CD4-positive, CD25-positive, alpha-beta regulatory T cell (primary cell): ENCODE measurements around the gene HOTAIR. TPM values are rescaled to one million over a fixed set of nuclear protein-coding genes. Genes with fewer than 3 reads are reported as not detected.

ENCODE experiments used
- ATAC-seq, 2 donors: fragments of 150-1000 bp; cut with Tn5 transposase; one replicate each; pipeline ENCODE4 v1.10.0; 2021; ENCODE audit warnings: low read depth in 2 of 2, moderate number of reproducible peaks in 2 of 2, moderate library complexity in 1 of 2
- DNase-seq, 3 donors: peaks; one replicate each; pipeline versions ENCODE4 v3.0.0 to v3.0.0-alpha.2; 2012 to 2022; ENCODE audit warnings: mixed read lengths in 1 of 3
- H3K27ac ChIP-seq: one replicate; pipeline ENCODE4 v1.7.0; 2013; ENCODE audit warnings: mild to moderate bottlenecking, low read length; ENCODE audit not compliant: insufficient read depth, poor library complexity, severe bottlenecking
- H3K27me3 ChIP-seq: one replicate; pipeline ENCODE4 v1.7.0; 2013; ENCODE audit warnings: low read length; ENCODE audit not compliant: control insufficient read depth, insufficient read depth
- H3K36me3 ChIP-seq: one replicate; pipeline ENCODE4 v1.7.0; 2013; ENCODE audit warnings: mild to moderate bottlenecking, low read length, moderate library complexity; ENCODE audit not compliant: control insufficient read depth, insufficient read depth
- H3K4me1 ChIP-seq: 2 replicates; pipeline ENCODE4 v1.7.0; 2013; ENCODE audit warnings: mild to moderate bottlenecking, low read length; ENCODE audit not compliant: insufficient read depth, control insufficient read depth, poor library complexity, severe bottlenecking
- H3K4me3 ChIP-seq: one replicate; pipeline ENCODE4 v1.7.0; 2013; ENCODE audit warnings: low read depth, mild to moderate bottlenecking, low read length, moderate library complexity
- H3K9me3 ChIP-seq, 2 experiments: 1 replicate in 1 of 2; 2 replicates in 1 of 2; pipeline ENCODE4 v1.7.0; 2013; ENCODE audit warnings: low read length in 2 of 2, mild to moderate bottlenecking in 1 of 2, moderate library complexity in 1 of 2; ENCODE audit not compliant: control insufficient read depth in 2 of 2
- H3K27ac Mint-ChIP-seq, 3 donors: one replicate each; pipeline ENCODE4 v1.8.0; 2020 to 2022; ENCODE audit warnings: mild to moderate bottlenecking in 3 of 3, mixed read lengths in 3 of 3, moderate library complexity in 2 of 3
- H3K27me3 Mint-ChIP-seq: one replicate; pipeline ENCODE4 v1.8.0; 2022; ENCODE audit warnings: mild to moderate bottlenecking, mixed read lengths
- H3K36me3 Mint-ChIP-seq: one replicate; pipeline ENCODE4 v1.8.0; 2020; ENCODE audit warnings: mixed read lengths
- H3K4me1 Mint-ChIP-seq, 4 donors: one replicate each; pipeline ENCODE4 v1.8.0; 2020 to 2022; ENCODE audit warnings: mixed read lengths in 4 of 4, mild to moderate bottlenecking in 1 of 4
- H3K4me3 Mint-ChIP-seq, 4 donors: one replicate each; pipeline ENCODE4 v1.8.0; 2020 to 2022; ENCODE audit warnings: mild to moderate bottlenecking in 4 of 4, mixed read lengths in 4 of 4, moderate library complexity in 3 of 4
- H3K9me3 Mint-ChIP-seq, 7 donors: one replicate each; pipeline ENCODE4 v1.8.0; 2020 to 2022; ENCODE audit warnings: mixed read lengths in 7 of 7, mild to moderate bottlenecking in 3 of 7, moderate library complexity in 2 of 7
- polyA plus RNA-seq, 4 donors: library from polyadenylated mRNA; unstranded; fragments of 300-500 nt; fragmentation: Illumina TruSeq; gene quantifications; one replicate each; pipeline ENCODE4 v1.2.3, GENCODE V29; 2021
- total RNA-seq: library from RNA; stranded (reverse); gene quantifications from one replicate; pipeline ENCODE4 v1.2.3, GENCODE V29; 2022

The HOTAIR gene
- total and polyA plus RNA-seq, 5 donors from 2014 or later: not detected

DNA sequence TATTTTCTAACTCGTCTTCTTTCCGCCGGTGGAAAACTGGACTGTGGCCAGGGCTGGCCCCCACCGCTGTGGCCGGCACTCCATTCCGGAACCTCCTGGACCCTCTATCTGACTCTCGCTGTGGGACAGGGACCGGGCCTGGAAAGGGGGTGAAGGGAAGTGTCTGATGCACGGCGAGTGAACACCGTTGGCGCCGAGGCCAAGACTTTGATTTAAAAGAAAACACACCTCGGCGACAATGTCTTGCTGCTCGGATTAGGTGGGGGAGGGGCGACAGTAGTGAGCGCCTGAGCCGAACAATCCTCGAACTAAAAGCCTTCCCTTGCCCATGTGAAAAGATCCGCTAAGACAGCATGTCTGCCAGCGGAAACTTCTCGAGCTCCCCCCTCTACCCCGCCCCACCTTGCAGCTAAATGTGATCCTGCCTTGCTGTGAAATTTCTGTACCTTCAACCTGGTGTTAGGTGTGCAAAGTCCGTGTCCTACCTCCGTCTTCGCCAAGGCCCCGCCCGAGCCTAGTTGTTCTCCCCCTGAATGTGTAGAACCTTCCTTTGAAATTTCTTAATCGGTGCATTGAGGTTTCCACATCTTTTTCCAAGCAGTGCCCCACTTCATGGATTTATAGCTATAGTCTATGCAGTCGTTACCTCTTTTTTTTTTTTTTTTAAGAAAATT is 862 bp upstream of the HOTAIR start:
- peaks cover 29% of the 10 kb centered on the region for H3K4me1 ChIP-seq
- H3K27ac ChIP-seq: no peak overlapping the region
- Mint-ChIP-seq H3K9me3 (peaks cover 0 to 23% (median 1%) of the 10 kb centered on the region in 7 donors), H3K27ac (no peak overlapping the region), H3K4me1 (peaks cover 0 to 31% (median 16%) of the 10 kb centered on the region in 4 donors), H3K4me3 (peak overlapping the region; percentile 2 to 76 (median 40)), H3K27me3 (peaks cover 97% of the 10 kb centered on the region), H3K36me3 (no peaks in the 10 kb centered on the region)
- no peaks in the 10 kb centered on the region for H3K36me3 ChIP-seq
- H3K4me3 ChIP-seq: no peak overlapping the region
- peaks cover 64% of the 10 kb centered on the region for H3K27me3 ChIP-seq
- peaks cover 2 to 20% of the 10 kb centered on the region in 2 experiments for H3K9me3 ChIP-seq
- DNase-seq (no peak), ATAC-seq (no peak)

DNA sequence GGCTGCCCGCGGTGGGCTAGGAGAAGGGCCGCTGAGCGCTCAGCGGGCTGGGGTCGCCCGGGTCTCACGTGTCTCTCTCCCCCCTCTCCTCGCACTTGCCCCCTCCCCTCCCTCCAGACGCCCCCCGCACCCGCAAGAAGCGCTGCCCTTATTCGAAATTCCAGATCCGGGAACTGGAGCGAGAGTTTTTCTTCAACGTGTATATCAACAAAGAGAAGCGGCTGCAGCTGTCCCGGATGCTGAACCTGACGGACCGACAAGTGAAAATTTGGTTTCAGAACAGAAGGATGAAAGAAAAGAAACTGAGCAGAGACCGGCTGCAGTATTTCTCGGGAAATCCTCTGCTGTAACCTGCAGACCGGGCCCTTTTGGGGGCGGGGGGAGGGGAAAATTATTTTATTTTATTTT is 314 bp upstream of the HOTAIR start:
- Mint-ChIP-seq H3K4me3 (peak overlapping the region in 3 of 4 donors; percentile 4 to 76 (median 63)), H3K36me3 (no peaks in the 10 kb centered on the region), H3K9me3 (peaks cover 0 to 20% (median 1%) of the 10 kb centered on the region in 7 donors), H3K27me3 (peaks cover 97% of the 10 kb centered on the region), H3K4me1 (peaks cover 0 to 31% (median 16%) of the 10 kb centered on the region in 4 donors), H3K27ac (peak overlapping the region in 1 of 3 donors; percentile 26)
- Histone ChIP-seq H3K4me1 (peaks cover 29% of the 10 kb centered on the region), H3K27me3 (peaks cover 64% of the 10 kb centered on the region), H3K4me3 (no peak overlapping the region), H3K9me3 (peaks cover 2 to 20% of the 10 kb centered on the region in 2 experiments), H3K36me3 (no peaks in the 10 kb centered on the region), H3K27ac (no peak overlapping the region)
- ATAC-seq: no peak
- no peak for DNase-seq

DNA sequence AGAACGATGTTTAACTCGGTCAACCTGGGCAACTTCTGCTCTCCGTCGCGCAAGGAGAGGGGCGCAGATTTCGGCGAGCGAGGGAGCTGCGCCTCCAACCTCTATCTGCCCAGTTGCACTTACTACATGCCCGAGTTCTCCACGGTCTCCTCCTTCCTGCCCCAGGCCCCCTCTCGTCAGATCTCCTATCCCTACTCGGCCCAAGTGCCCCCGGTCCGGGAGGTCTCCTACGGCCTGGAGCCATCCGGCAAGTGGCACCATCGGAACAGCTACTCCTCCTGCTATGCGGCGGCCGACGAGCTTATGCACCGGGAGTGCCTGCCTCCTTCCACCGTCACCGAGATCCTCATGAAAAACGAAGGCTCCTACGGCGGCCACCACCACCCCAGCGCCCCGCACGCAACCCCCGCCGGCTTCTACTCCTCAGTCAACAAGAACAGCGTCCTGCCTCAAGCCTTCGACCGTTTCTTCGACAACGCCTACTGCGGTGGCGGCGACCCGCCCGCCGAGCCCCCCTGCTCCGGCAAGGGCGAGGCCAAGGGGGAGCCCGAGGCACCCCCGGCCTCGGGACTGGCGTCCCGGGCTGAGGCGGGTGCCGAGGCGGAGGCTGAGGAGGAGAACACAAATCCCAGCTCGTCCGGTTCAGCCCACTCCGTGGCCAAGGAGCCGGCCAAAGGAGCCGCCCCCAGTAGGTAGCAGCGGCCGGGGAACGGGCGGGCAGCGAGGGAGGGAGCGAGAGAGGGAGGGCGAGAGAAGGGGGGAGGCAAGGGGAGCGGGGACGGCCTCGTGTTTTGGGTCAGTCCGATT is 1.3 kb downstream of the HOTAIR start:
- ATAC-seq (no peak), DNase-seq (no peak)
- Mint-ChIP-seq H3K4me3 (peak overlapping the region; percentile 36 to 87 (median 48)), H3K27me3 (peaks cover 97% of the 10 kb centered on the region), H3K27ac (peak overlapping the region in 2 of 3 donors; percentile 66 to 92), H3K4me1 (peaks cover 0 to 28% (median 16%) of the 10 kb centered on the region in 4 donors), H3K36me3 (no peaks in the 10 kb centered on the region), H3K9me3 (peaks cover 0 to 18% (median 1%) of the 10 kb centered on the region in 7 donors)
- Histone ChIP-seq H3K9me3 (peaks cover 2 to 20% of the 10 kb centered on the region in 2 experiments), H3K27me3 (peaks cover 70% of the 10 kb centered on the region), H3K27ac (no peak overlapping the region), H3K4me3 (no peak overlapping the region), H3K4me1 (peaks cover 29% of the 10 kb centered on the region), H3K36me3 (no peaks in the 10 kb centered on the region)

DNA sequence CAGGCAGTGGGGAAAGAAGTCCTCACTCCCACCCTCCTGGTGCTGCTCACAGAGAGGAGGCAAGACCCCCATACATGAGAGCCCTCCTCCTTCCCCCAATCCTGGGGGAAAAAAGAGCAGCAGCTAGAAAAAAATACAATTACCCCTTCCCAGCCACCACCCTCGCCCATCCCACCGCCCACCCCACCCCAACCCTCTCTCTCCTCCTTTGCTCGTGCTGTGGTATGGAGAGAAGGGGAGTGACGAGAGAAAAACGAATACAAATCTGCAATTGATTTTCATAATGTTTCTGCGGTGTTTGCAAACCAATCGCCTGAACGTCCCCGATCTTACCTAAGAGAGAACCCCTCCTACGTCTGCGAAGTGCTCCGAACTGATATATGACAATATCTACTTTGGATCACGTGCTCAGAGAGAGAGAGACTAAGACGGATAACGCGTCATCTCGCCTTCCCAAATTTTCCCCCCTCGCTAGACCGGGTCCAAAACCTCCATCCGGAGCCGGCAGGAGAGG is 2.0 kb downstream of the HOTAIR start, which contains the start of gene HOXC11:
HOXC11 (plus strand) TSS at position 405 of the 514 bp plus-strand sequence. CDS start 116 bp downstream, outside the sequence.
- ATAC-seq: no peak
- Histone ChIP-seq H3K27ac (no peak within 1 kb of the TSS), H3K4me3 (no peak within 1 kb of the TSS), H3K4me1 (peaks cover 26% of the 10 kb centered on the region), H3K9me3 (peaks cover 2 to 20% of the 10 kb centered on the region in 2 experiments), H3K27me3 (peaks cover 69% of the 10 kb centered on the region), H3K36me3 (no peaks in the 10 kb centered on the region)
- H3K4me3 Mint-ChIP-seq: peak within 1 kb of the TSS; percentile 41 to 87 (median 66)
- H3K36me3 Mint-ChIP-seq: no peaks in the 10 kb centered on the region
- H3K9me3 Mint-ChIP-seq: peaks cover 0 to 18% (median 1%) of the 10 kb centered on the region in 7 donors
- peaks cover 99% of the 10 kb centered on the region for H3K27me3 Mint-ChIP-seq
- peak within 1 kb of the TSS in 2 of 3 donors; percentile 66 to 92 for H3K27ac Mint-ChIP-seq
- peaks cover 0 to 28% (median 15%) of the 10 kb centered on the region in 4 donors for H3K4me1 Mint-ChIP-seq
- DNase-seq: no peak

DNA sequence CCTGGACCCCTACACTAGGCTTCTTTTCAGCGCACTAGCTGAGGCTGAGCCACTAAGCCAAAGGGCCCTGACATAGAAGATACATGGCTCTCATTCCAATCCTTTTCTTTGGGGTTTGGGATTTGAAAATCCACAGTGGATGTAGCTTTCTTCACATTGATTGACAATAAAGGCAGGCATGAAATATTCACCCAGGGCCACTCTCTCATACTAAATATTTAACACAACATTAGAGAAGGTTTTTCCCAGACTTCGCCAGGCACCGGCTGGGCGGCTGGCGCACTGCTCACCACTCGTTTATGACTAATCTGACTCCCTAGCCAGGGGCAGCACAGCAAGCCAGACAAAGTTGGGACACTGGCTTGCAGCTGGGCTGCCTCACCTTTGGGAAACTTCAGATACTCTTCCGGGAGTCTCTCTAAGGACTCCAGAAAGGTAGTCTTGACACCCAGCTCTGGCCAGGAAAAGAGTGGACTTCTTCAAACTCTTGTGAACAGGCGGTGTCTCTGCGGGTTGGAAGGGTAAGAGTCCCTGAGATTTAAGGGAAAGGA is 2.5 kb downstream of the HOTAIR start:
- no peaks in the 10 kb centered on the region for H3K36me3 ChIP-seq
- Mint-ChIP-seq H3K36me3 (no peaks in the 10 kb centered on the region), H3K27me3 (peaks cover 99% of the 10 kb centered on the region), H3K4me1 (peaks cover 0 to 30% (median 14%) of the 10 kb centered on the region in 4 donors), H3K27ac (no peak overlapping the region), H3K9me3 (peaks cover 0 to 19% (median 1%) of the 10 kb centered on the region in 7 donors), H3K4me3 (peak overlapping the region in 3 of 4 donors; percentile 26 to 41 (median 32))
- no peak overlapping the region for H3K4me3 ChIP-seq
- ATAC-seq: no peak
- no peak for DNase-seq
- no peak overlapping the region for H3K27ac ChIP-seq
- peaks cover 2 to 20% of the 10 kb centered on the region in 2 experiments for H3K9me3 ChIP-seq
- peaks cover 26% of the 10 kb centered on the region for H3K4me1 ChIP-seq
- H3K27me3 ChIP-seq: peaks cover 69% of the 10 kb centered on the region

DNA sequence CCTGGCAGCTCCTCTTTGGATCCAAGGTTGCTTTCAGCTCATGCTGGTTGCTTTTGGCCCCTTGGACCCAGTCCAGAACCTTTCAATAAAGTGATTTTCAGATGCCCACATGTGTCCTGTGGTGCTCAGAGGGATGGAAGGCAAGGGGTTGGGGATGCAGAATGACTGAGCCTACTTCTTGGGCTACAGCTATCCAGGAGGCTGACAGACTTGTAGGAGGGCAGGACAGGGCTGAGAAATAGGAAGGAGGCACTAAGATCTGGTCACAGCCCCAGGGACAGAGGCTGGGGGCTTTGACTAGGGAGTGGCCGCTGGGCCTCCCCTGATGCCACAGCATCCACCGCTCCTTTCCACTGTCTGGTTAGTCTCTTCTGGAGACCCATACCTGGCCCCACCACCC is 3.1 kb downstream of the HOTAIR start:
- no peaks in the 10 kb centered on the region for H3K36me3 Mint-ChIP-seq
- H3K4me3 Mint-ChIP-seq: peak overlapping the region in 1 of 4 donors; percentile 41
- ATAC-seq: no peak
- H3K36me3 ChIP-seq: no peaks in the 10 kb centered on the region
- H3K27ac Mint-ChIP-seq: no peak overlapping the region
- H3K9me3 Mint-ChIP-seq: peaks cover 0 to 16% (median 1%) of the 10 kb centered on the region in 7 donors
- peaks cover 0 to 35% (median 11%) of the 10 kb centered on the region in 4 donors for H3K4me1 Mint-ChIP-seq
- H3K4me1 ChIP-seq: peaks cover 27% of the 10 kb centered on the region
- H3K27me3 Mint-ChIP-seq: peaks cover 99% of the 10 kb centered on the region
- H3K27ac ChIP-seq: no peak overlapping the region
- peaks cover 70% of the 10 kb centered on the region for H3K27me3 ChIP-seq
- no peak overlapping the region for H3K4me3 ChIP-seq
- H3K9me3 ChIP-seq: peaks cover 2 to 20% of the 10 kb centered on the region in 2 experiments
- no peak for DNase-seq

DNA sequence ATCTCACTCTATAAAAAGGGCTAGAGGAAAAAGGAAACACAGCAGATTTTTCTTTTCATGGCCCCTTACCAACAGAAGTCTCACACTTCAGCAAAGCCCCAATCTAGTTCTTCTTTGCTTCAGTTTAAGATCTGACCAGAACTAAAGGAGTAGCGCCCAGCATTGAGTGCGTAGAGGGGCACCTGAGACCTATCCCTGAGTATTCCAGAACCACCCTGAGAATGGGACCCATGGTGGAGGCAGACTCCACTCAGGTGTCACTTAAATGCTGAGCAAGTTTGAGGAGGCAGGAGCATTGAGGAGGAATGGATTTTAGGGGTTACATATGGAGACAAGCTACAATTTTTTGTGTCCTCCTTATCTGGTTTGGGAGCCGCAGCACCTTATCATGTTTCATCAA is 3.6 kb downstream of the HOTAIR start:
- peaks cover 33% of the 10 kb centered on the region for H3K4me1 ChIP-seq
- DNase-seq: no peak
- Mint-ChIP-seq H3K36me3 (no peaks in the 10 kb centered on the region), H3K9me3 (peaks cover 0 to 15% (median 1%) of the 10 kb centered on the region in 7 donors), H3K4me1 (peaks cover 0 to 38% (median 15%) of the 10 kb centered on the region in 4 donors), H3K27ac (no peak overlapping the region), H3K4me3 (no peak overlapping the region), H3K27me3 (peaks cover 99% of the 10 kb centered on the region)
- no peak for ATAC-seq
- H3K27ac ChIP-seq: no peak overlapping the region
- H3K36me3 ChIP-seq: no peaks in the 10 kb centered on the region
- no peak overlapping the region for H3K4me3 ChIP-seq
- H3K27me3 ChIP-seq: peaks cover 69% of the 10 kb centered on the region
- H3K9me3 ChIP-seq: peaks cover 2 to 17% of the 10 kb centered on the region in 2 experiments
